GM18499 (cell line): Measurements from ENCODE around the gene SHISA7.

Experiments used
- ATAC-seq: cut with Tn5 transposase; IDR thresholded peaks from one replicate; pipeline ENCODE4 v1.9.1; 2021; ENCODE audit warnings: moderate number of reproducible peaks; ENCODE audit not compliant: insufficient read depth, unreplicated experiment

Gene SHISA7

GRCh38 chr19:55443045-55443823, at the start of gene SHISA7:
TSS of gene SHISA7 (minus strand) at chr19:55443300. CDS start at chr19:55442863, 437 bp downstream.
- ATAC-seq, result no peak

DNA sequence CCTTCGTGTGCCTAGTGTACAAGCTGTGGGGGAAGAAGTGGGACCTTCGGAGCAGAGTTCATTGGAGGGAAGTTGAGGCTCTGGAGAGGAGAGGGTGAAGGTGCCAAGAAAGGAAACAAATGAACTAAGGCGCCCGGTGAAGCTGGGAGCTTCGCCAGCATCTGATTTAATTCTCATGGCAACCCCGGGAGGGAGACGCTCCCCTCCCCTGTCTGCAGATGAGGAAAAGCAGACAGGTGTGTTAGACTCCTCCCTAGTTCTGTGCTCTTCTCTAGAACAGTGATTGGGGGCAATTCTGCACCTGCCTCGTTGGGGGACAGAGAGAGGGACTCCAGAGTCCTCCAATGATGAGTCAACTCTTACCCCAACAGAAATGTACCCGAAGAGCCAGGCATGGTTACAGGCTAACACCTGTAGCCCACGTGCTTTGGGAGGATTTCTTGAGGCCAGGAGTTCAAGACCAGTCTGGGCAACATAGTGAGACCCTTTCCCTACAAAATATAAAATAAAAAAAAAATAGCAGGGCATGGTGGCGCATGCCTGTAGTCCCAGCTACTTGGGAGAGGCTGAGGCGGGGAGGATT, 49.4 kb upstream of the SHISA7 start:
- ATAC-seq, result no peak

- no peak for ATAC-seq
Observed at GRCh38 chr19:55491546-55492360, 48.7 kb upstream of the SHISA7 start.

DNA sequence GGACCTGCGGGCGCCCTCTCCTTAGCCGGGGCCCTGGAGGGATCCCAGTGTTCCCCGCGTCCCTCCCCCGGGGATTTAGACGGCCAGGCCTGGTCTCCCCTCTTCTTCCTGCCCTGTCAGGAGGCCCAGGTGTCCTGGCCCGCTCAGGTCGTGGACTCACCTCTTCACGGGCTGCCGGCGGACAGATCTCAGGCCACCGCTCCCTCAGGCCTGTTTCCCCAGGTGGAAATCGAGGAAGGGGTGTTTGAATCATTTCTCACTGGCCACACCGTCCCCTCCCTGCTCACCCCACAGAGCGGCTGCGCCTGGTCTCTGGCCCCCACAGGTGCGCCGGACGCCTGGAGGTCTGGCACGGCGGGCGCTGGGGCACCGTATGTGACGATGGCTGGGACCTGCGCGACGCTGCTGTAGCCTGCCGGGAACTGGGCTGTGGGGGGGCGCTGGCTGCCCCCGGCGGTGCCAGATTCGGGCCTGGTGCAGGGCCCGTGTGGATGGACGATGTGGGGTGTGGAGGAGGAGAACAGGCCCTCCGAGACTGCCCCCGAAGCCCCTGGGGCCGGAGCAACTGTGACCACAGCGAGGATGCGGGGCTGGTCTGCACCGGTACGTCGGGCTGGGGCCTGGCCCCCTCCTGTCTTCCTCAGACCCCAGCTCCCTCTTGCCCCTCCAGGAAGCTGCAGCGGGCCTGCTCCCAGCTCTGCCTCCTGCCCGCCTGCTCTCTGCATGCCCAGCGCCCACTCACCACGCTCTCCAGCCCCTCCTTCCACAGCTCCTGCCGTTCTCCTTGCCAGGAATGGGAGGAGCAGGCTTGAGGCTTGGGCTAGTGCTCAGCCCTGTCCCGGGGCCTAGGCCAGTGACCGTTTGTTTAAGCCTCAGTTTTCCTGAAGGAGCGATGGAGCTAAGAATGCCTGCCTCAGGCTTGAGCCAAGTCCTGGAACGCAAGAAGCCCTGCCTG, 47.7 kb upstream of the SHISA7 start:
- ATAC-seq, result no peak

- ATAC-seq, result no peak
Observed at GRCh38 chr19:55489711-55490477, 46.8 kb upstream of the SHISA7 start.

GRCh38 chr19:55488986-55489710, 46.0 kb upstream of the SHISA7 start:
- no peak for ATAC-seq

- no peak for ATAC-seq
Observed at GRCh38 chr19:55487924-55488687, 45.0 kb upstream of the SHISA7 start, which contains the start of gene SSC5D. TSS of gene SSC5D (plus strand) at chr19:55488436. CDS start at chr19:55488590, 154 bp downstream.

GRCh38 chr19:55486971-55487923, 44.1 kb upstream of the SHISA7 start:
- no peak for ATAC-seq

GRCh38 chr19:55486043-55486970, 43.2 kb upstream of the SHISA7 start:
- ATAC-seq, result no peak

- ATAC-seq, result no peak
Observed at GRCh38 chr19:55485439-55486011, 42.4 kb upstream of the SHISA7 start.

DNA sequence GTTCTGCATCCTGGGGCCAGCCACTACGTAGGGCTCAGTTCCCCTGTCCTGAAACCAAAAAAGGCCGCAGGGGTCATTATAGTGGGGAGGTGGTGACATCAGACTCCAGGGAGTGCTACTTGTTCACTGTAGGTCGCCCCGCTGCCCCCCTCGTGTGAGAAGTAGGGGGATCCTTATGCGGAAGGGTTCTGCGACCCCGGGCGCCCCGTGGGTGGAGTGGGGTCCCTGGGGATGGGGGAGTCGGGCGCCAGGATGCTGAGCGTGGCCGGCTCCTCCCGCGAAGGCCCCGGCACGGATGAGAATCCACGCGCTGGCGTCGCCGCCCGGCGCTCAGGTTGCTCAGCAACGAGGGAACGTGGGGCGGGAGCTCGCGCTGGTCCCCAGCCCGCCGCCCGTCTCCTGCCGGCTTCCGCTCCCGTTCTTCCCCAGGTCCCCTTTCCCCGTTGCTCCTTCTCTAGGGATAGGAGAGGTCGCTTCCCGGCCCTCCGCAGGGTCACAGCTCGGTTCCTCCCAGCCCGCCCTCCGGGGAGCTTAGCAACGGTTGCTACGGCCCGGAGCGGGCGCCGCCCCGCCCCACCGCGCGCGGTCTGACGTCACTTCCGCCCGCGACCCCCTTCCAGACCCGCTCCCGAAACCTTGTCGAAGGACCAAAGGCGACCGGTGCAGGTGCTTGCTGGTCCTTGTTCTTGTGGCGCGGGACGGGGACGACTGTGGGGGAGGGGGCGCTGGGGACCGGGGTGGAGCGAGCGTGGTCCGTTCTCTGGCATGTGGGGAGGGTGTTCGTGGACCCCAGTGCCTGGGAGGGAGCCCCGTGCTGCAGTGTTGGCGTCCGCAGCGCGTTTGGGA, 41.7 kb upstream of the SHISA7 start, which contains the start of gene NAT14:
TSS of gene NAT14 (plus strand) at position 596 of the 846 bp plus-strand sequence. CDS start 521 bp downstream, outside the sequence.
- ATAC-seq, result no peak

GRCh38 chr19:55483706-55484592, 40.8 kb upstream of the SHISA7 start:
- no peak for ATAC-seq

GRCh38 chr19:55482967-55483705, 40.0 kb upstream of the SHISA7 start:
- ATAC-seq, result no peak
